Body of pancreas (tissue), 4 donors: ENCODE data around the gene ARHGEF37.
A peak's percentile ranks its signal among the peaks of the same experiment; 100 is the strongest.

ENCODE experiments used
- POLR2A ChIP-seq, 3 donors: fragments of 450-650 bp; IDR thresholded peaks; one replicate each; pipeline ENCODE4 v1.6.1; 2016; ENCODE audit warnings: antibody characterized with exemption in 3 of 3, mild to moderate bottlenecking in 2 of 3
- TF ChIP-seq, protein P1 (sequence below), 7 experiments: fragments of 450-650 bp in 4 of 7; fragments of 200-600 bp in 3 of 7; sonication (generic) in 3 of 7; IDR thresholded peaks; one replicate each; pipeline ENCODE4 v1.5.1; 2016 to 2019; ENCODE audit warnings: antibody characterized with exemption in 7 of 7

DNA sequence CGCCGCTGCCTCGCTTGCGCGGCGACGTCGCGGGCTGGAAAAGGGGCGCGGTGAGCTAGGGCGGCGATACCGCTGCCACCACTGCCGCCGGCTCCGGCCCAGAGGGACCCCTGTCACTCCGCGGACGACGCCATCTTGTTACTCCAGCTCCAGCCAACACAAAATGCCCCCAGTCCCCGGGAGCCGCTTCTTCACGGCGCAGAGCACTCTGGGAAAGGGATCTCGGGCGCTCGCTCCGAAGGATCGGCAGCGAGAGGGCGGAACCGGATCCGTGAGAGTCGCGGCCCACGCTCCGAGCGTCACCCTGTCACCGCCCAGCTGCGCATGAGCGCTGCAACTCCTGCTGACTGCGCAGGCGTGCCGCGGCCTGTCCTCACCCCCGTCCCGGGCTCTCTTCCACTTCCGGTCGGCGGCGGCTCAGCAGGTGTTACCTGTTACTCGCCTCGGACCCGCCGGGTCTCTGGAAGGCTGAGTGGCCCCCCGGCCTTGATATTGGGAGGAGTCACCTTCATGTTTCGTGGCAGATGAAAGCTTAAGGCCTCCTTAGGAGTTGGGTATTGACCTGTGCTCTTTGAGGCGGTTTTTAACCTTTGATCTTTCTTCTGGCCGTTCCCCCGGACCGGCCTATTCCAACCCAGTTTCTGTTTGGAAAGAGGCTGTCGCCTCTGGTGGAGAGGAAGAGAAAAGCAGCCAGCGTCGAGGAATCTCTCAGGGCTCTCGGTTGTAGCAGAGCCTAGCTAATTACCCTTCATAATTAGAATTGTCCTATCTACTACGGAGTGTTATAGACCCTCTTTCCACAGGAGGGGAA, 29.9 kb upstream of the ARHGEF37 start, which contains the start of gene CSNK1A1:
- TF ChIP-seq, protein P1, sequence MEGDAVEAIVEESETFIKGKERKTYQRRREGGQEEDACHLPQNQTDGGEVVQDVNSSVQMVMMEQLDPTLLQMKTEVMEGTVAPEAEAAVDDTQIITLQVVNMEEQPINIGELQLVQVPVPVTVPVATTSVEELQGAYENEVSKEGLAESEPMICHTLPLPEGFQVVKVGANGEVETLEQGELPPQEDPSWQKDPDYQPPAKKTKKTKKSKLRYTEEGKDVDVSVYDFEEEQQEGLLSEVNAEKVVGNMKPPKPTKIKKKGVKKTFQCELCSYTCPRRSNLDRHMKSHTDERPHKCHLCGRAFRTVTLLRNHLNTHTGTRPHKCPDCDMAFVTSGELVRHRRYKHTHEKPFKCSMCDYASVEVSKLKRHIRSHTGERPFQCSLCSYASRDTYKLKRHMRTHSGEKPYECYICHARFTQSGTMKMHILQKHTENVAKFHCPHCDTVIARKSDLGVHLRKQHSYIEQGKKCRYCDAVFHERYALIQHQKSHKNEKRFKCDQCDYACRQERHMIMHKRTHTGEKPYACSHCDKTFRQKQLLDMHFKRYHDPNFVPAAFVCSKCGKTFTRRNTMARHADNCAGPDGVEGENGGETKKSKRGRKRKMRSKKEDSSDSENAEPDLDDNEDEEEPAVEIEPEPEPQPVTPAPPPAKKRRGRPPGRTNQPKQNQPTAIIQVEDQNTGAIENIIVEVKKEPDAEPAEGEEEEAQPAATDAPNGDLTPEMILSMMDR (IDR thresholded peaks at IDR 0.05): peak; percentile 62 to 95 (median 81)
- TF ChIP-seq POLR2A (IDR thresholded peaks at IDR 0.05): peak; percentile 85 to 96 (median 95)
